GM23338 (cell line): ENCODE measurements around the gene UTP11. TPM values are rescaled to one million over a fixed set of nuclear protein-coding genes. Genes with fewer than 3 reads are reported as not detected.

Experiments used
- ATAC-seq: fragments of 200-7000 bp; cut with Tn5 transposase; 3 replicates; pipeline ENCODE4 v1.9.1; 2020
- DNase-seq: peaks from one replicate; pipeline ENCODE4 v3.0.0-alpha.2; 2015; ENCODE audit warnings: low spot score
- H2AFZ ChIP-seq: fragments of 200-600 bp; sonication (generic); 2 replicates; pipeline ENCODE4 v1.8.0; 2016; ENCODE audit warnings: antibody characterized with exemption, mild to moderate bottlenecking, moderate library complexity
- H3F3A ChIP-seq: fragments of 200-600 bp; sonication (generic); replicated peaks from 2 replicates; pipeline ENCODE4 v1.8.0; 2017; ENCODE audit warnings: antibody characterized with exemption, mixed run types, low read depth
- H3K27ac ChIP-seq: fragments of 200-600 bp; sonication (generic); 2 replicates; pipeline ENCODE4 v1.6.1; 2016; ENCODE audit warnings: low read depth
- H3K27me3 ChIP-seq: fragments of 200-600 bp; sonication (generic); 2 replicates; pipeline ENCODE4 v1.8.0; 2016; ENCODE audit warnings: mild to moderate bottlenecking, mixed run types, moderate library complexity; ENCODE audit not compliant: insufficient read depth
- H3K36me3 ChIP-seq: fragments of 200-600 bp; sonication (generic); 2 replicates; pipeline ENCODE4 v1.8.0; 2016; ENCODE audit warnings: mild to moderate bottlenecking; ENCODE audit not compliant: insufficient read depth
- H3K4me1 ChIP-seq: fragments of 200-600 bp; sonication (generic); 2 replicates; pipeline ENCODE4 v1.8.0; 2016; ENCODE audit warnings: mild to moderate bottlenecking, moderate library complexity; ENCODE audit not compliant: insufficient read depth
- H3K4me2 ChIP-seq: fragments of 200-600 bp; sonication (generic); 2 replicates; pipeline ENCODE4 v1.7.1; 2017; ENCODE audit warnings: mixed run types
- H3K4me3 ChIP-seq: fragments of 200-600 bp; sonication (generic); 2 replicates; pipeline ENCODE4 v1.6.1; 2016; ENCODE audit warnings: mixed run types
- H3K79me2 ChIP-seq: fragments of 200-600 bp; sonication (generic); replicated peaks from 2 replicates; pipeline ENCODE4 v1.8.0; 2017; ENCODE audit warnings: mild to moderate bottlenecking; ENCODE audit not compliant: insufficient read depth
- H3K9me2 ChIP-seq: fragments of 200-600 bp; sonication (generic); 2 replicates; pipeline ENCODE4 v1.8.0; 2017; ENCODE audit not compliant: insufficient read depth
- H4K20me1 ChIP-seq: fragments of 200-600 bp; sonication (generic); replicated peaks from 2 replicates; pipeline ENCODE4 v1.8.0; 2017; ENCODE audit warnings: mild to moderate bottlenecking; ENCODE audit not compliant: insufficient read depth
- H3K27ac Mint-ChIP-seq: 2 replicates; pipeline ENCODE4 v1.8.0; 2020; ENCODE audit warnings: inconsistent platforms, mild to moderate bottlenecking, moderate library complexity, mixed read lengths
- H3K27me3 Mint-ChIP-seq: 3 replicates; pipeline ENCODE4 v1.8.0; 2022; ENCODE audit warnings: low read depth, mild to moderate bottlenecking, moderate library complexity, mixed read lengths, inconsistent platforms; ENCODE audit not compliant: insufficient read depth, poor library complexity
- H3K36me3 Mint-ChIP-seq: 3 replicates; pipeline ENCODE4 v1.8.0; 2021; ENCODE audit warnings: low read depth, mild to moderate bottlenecking, inconsistent platforms, moderate library complexity, mixed read lengths
- H3K4me1 Mint-ChIP-seq: 3 replicates; pipeline ENCODE4 v1.8.0; 2020; ENCODE audit warnings: mild to moderate bottlenecking, inconsistent platforms, mixed read lengths
- H3K4me3 Mint-ChIP-seq: 3 replicates; pipeline ENCODE4 v1.8.0; 2021; ENCODE audit warnings: moderate library complexity, mild to moderate bottlenecking, inconsistent platforms, mixed read lengths
- H3K9me3 Mint-ChIP-seq: 3 replicates; pipeline ENCODE4 v1.8.0; 2020; ENCODE audit warnings: moderate library complexity, mild to moderate bottlenecking, inconsistent platforms, mixed read lengths
- CREB1 ChIP-seq: fragments of 250-450 bp; sonication (Bioruptor Pico); IDR thresholded peaks from 2 replicates; pipeline ENCODE4 v1.5.0; 2020; ENCODE audit warnings: low read depth, mild to moderate bottlenecking, moderate library complexity
- CTCF ChIP-seq, 2 experiments: fragments of 200-600 bp in 1 of 2; sonication (generic) in 1 of 2; conservative IDR thresholded peaks; 2 replicates each; pipeline versions ENCODE4 v1.5.1 to v1.6.1; 2016 to 2017; ENCODE audit warnings: antibody characterized with exemption in 2 of 2, low read depth in 2 of 2, mild to moderate bottlenecking in 2 of 2, moderate library complexity in 1 of 2
- ETS1 ChIP-seq: IDR thresholded peaks from 2 replicates; pipeline ENCODE4 v1.6.1; 2016; ENCODE audit warnings: antibody characterized with exemption
- EZH2 ChIP-seq: fragments of 200-600 bp; sonication (generic); IDR thresholded peaks from one replicate; pipeline ENCODE4 v1.8.0; 2017; ENCODE audit warnings: antibody characterized with exemption, mild to moderate bottlenecking, low read depth; ENCODE audit not compliant: unreplicated experiment
- EZH2phosphoT487 ChIP-seq: fragments of 200-600 bp; sonication (generic); IDR thresholded peaks from one replicate; pipeline ENCODE4 v1.8.1; 2018; ENCODE audit warnings: antibody characterized with exemption; ENCODE audit not compliant: unreplicated experiment
- JUNB ChIP-seq: IDR thresholded peaks from one replicate; pipeline ENCODE4 v1.6.1; 2016; ENCODE audit warnings: antibody characterized with exemption; ENCODE audit not compliant: unreplicated experiment
- NANOG ChIP-seq: IDR thresholded peaks from 2 replicates; pipeline ENCODE4 v1.6.1; 2016; ENCODE audit warnings: antibody characterized with exemption, borderline replicate concordance
- REST ChIP-seq: IDR thresholded peaks from one replicate; pipeline ENCODE4 v1.6.1; 2018; ENCODE audit warnings: antibody characterized with exemption; ENCODE audit not compliant: unreplicated experiment
- ZNF114 ChIP-seq: fragments of 250-450 bp; sonication (Bioruptor Pico); IDR thresholded peaks from 2 replicates; pipeline ENCODE4 v1.5.0; 2020; ENCODE audit warnings: mild to moderate bottlenecking, moderate library complexity
- ZNF331 ChIP-seq: fragments of 250-450 bp; sonication (Bioruptor Pico); IDR thresholded peaks from 2 replicates; pipeline ENCODE4 v1.5.0; 2020; ENCODE audit warnings: low read depth, mild to moderate bottlenecking, moderate library complexity
- ZNF462 ChIP-seq: fragments of 250-450 bp; sonication (Bioruptor Pico); IDR thresholded peaks from 2 replicates; pipeline ENCODE4 v1.5.0; 2020; ENCODE audit warnings: mild to moderate bottlenecking, moderate library complexity
- polyA plus RNA-seq: library from polyadenylated mRNA; unstranded; fragments of >200 nt; fragmentation: Nextera tagmentation; extraction: Ambion mirVana; gene quantifications from 2 replicates; pipeline ENCODE4 v1.2.1, GENCODE V29; 2016
- total RNA-seq: library from RNA; depleted of rRNA; stranded (reverse); fragments of >200 nt; shearing (Covaris generic); gene quantifications from 2 replicates; pipeline ENCODE4 v1.2.3, GENCODE V29; 2014

The UTP11 gene
- total and polyA plus RNA-seq, 2 experiments from 2014 or later = 67.8 to 105 TPM

- H3K4me2 ChIP-seq = peak overlapping the region; percentile 68
- peaks cover 60% of the 10 kb centered on the region for H3K4me1 ChIP-seq
- H3K9me3 Mint-ChIP-seq = no peaks in the 10 kb centered on the region; the same call in 2 of the 3 replicates
- peaks cover 22% of the 10 kb centered on the region for H3F3A ChIP-seq
- H3K27me3 Mint-ChIP-seq = peaks cover 27% of the 10 kb centered on the region
- peaks cover 23% of the 10 kb centered on the region for H3K36me3 Mint-ChIP-seq
- H3K4me3 ChIP-seq = peak overlapping the region; percentile 34
- peak overlapping the region; percentile 98 for H3K27ac Mint-ChIP-seq
- H3K9me2 ChIP-seq = no peaks in the 10 kb centered on the region
- H3K27ac ChIP-seq = peak overlapping the region; percentile 96
- no peaks in the 10 kb centered on the region for H3K27me3 ChIP-seq
- TF ChIP-seq REST = no peak
- no peak for TF ChIP-seq ETS1
- TF ChIP-seq NANOG = no peak
- no peak for TF ChIP-seq CTCF (conservative IDR thresholded peaks at IDR 0.05; ENCODE audit: low read depth in 2 of 2)
- no peak for TF ChIP-seq EZH2phosphoT487
- TF ChIP-seq EZH2 = no peak
- TF ChIP-seq ZNF114 (CRISPR knock-in tag) = no peak
- TF ChIP-seq ZNF462 (CRISPR knock-in tag) = no peak
- no peak for TF ChIP-seq JUNB
- no peak for TF ChIP-seq CREB1 (CRISPR knock-in tag)
- no peak for TF ChIP-seq ZNF331 (CRISPR knock-in tag)
- no peak for ATAC-seq
- no peak overlapping the region for H2AFZ ChIP-seq
- 0 out of 2 replicates have a peak, but pooled peaks cover 7% of the 10 kb centered on the region for H4K20me1 ChIP-seq
- H3K36me3 ChIP-seq = peaks cover 15% of the 10 kb centered on the region; the same call in 1 of the 2 replicates
- H3K79me2 ChIP-seq = peaks cover 35% of the 10 kb centered on the region
- peak overlapping the region; percentile 60 for H3K4me3 Mint-ChIP-seq
- no peak for DNase-seq
- peaks cover 64% of the 10 kb centered on the region for H3K4me1 Mint-ChIP-seq
Observed at GRCh38 chr1:38000233-38000528, 12.4 kb upstream of the UTP11 start.
